Breast epithelium (tissue), 4 donors: ENCODE results near the gene TAS2R4. TPM values are rescaled to one million over a fixed set of nuclear protein-coding genes. Genes with fewer than 3 reads are reported as not detected.
A peak's percentile ranks its signal among the peaks of the same experiment; 100 is the strongest.
"Not testable (repeated sequence)": the region's sequence is repeated elsewhere in the genome, so short reads cannot be mapped to it uniquely, and the experiment has no call there.

ENCODE experiments used
- DNase-seq, 2 donors: peaks; one replicate each; pipeline ENCODE4 v3.0.0-alpha.2; 2019; ENCODE audit warnings: low spot score in 2 of 2
- H3K27ac ChIP-seq, 2 donors: fragments of 200-600 bp; sonication (generic) in 1 of 2; one replicate each; pipeline ENCODE4 v1.5.1; 2016 to 2019; ENCODE audit warnings: mild to moderate bottlenecking in 1 of 2
- H3K27me3 ChIP-seq, 2 donors: fragments of 200-600 bp; sonication (generic) in 1 of 2; one replicate each; pipeline versions ENCODE4 v1.5.1 to v1.6.0; 2017 to 2019; ENCODE audit warnings: control low read depth in 1 of 2, mild to moderate bottlenecking in 1 of 2
- H3K36me3 ChIP-seq: fragments of 200-600 bp; one replicate; pipeline ENCODE4 v1.5.1; 2019
- H3K4me1 ChIP-seq, 2 donors: fragments of 200-600 bp; sonication (generic); one replicate each; pipeline ENCODE4 v1.5.1; 2016 to 2019; ENCODE audit warnings: control low read depth in 1 of 2
- H3K4me3 ChIP-seq, 3 donors: fragments of 200-600 bp; sonication (generic); 1 replicate in 2 of 3; 2 replicates in 1 of 3; pipeline ENCODE4 v1.5.1; 2016 to 2019; ENCODE audit warnings: mild to moderate bottlenecking in 3 of 3, moderate library complexity in 2 of 3
- H3K9me3 ChIP-seq, 2 donors: fragments of 200-600 bp; sonication (generic) in 1 of 2; one replicate each; pipeline ENCODE4 v1.5.1; 2016 to 2019; ENCODE audit warnings: control low read depth in 1 of 2
- CTCF ChIP-seq, 3 donors: fragments of 450-650 bp; IDR thresholded peaks; one replicate each; pipeline ENCODE4 v1.5.1; 2016 to 2017; ENCODE audit warnings: antibody characterized with exemption in 3 of 3, mild to moderate bottlenecking in 3 of 3, moderate library complexity in 3 of 3
- POLR2A ChIP-seq: fragments of 450-650 bp; IDR thresholded peaks from one replicate; pipeline ENCODE4 v1.6.1; 2016; ENCODE audit warnings: antibody characterized with exemption, mild to moderate bottlenecking, moderate library complexity
- POLR2AphosphoS5 ChIP-seq, 3 donors: sonication (generic); formaldehyde crosslinking; IDR thresholded peaks; one replicate each; pipeline ENCODE4 v1.6.1; 2017; ENCODE audit warnings: antibody characterized with exemption in 3 of 3
- intact Hi-C: fragments of 100-400 bp; cut with DNase I; formaldehyde crosslinking; loops from one replicate; pipeline ENCODE4 v1.15.1; 2023; ENCODE audit warnings: low total_unique reads
- total RNA-seq, 3 donors: library from RNA; depleted of rRNA; stranded (reverse); fragments of >200 nt; gene quantifications; one replicate each; pipeline ENCODE4 v1.1.0, GENCODE V29; 2016

The TAS2R4 gene
- total RNA-seq, 3 donors from 2014 or later = 1.9 to 4.2 (median 2.0) TPM

GRCh38 chr7:141785706-141786552 lies 9.5 kb downstream of the TAS2R4 start:
- H3K27ac ChIP-seq = no peak overlapping the region
- no peaks in the 10 kb centered on the region for H3K27me3 ChIP-seq
- no peak for DNase-seq
- no peaks in the 10 kb centered on the region for H3K4me1 ChIP-seq
- no peaks in the 10 kb centered on the region for H3K9me3 ChIP-seq
- intact Hi-C loops = no loop called here
- no peaks in the 10 kb centered on the region for H3K36me3 ChIP-seq
- no peak for TF ChIP-seq POLR2A
- peak in 2 of 3 donors; percentile 35 to 48 for TF ChIP-seq CTCF (IDR thresholded peaks at IDR 0.05)
- TF ChIP-seq POLR2AphosphoS5 (IDR thresholded peaks at IDR 0.05) = no peak
- no peak overlapping the region for H3K4me3 ChIP-seq

- Histone ChIP-seq H3K27me3 (no peaks in the 10 kb centered on the region), H3K4me1 (no peaks in the 10 kb centered on the region), H3K4me3 (no peak overlapping the region), H3K9me3 (no peaks in the 10 kb centered on the region), H3K36me3 (no peaks in the 10 kb centered on the region), H3K27ac (no peak overlapping the region)
- intact Hi-C loops = no loop called here
- no peak for DNase-seq
- TF ChIP-seq CTCF (IDR thresholded peaks at IDR 0.05) (no peak), POLR2AphosphoS5 (IDR thresholded peaks at IDR 0.05) (no peak)
Observed at GRCh38 chr7:141788296-141788695, 11.8 kb downstream of the TAS2R4 start.

GRCh38 chr7:141789917-141790316 lies 13.4 kb downstream of the TAS2R4 start, which contains the start of gene TAS2R5:
Gene TAS2R5, plus strand, starts transcription at chr7:141790217. Its CDS starts 145 bp downstream, at chr7:141790362.
- H3K36me3 ChIP-seq = no peaks in the 10 kb centered on the region
- H3K4me3 ChIP-seq = no peak within 1 kb of the TSS
- H3K27ac ChIP-seq = no peak within 1 kb of the TSS
- no peak for DNase-seq
- intact Hi-C loops = no loop called here
- H3K4me1 ChIP-seq = no peaks in the 10 kb centered on the region
- no peak for TF ChIP-seq POLR2AphosphoS5 (IDR thresholded peaks at IDR 0.05)
- TF ChIP-seq CTCF (IDR thresholded peaks at IDR 0.05) = no peak
- no peak for TF ChIP-seq POLR2A
- no peaks in the 10 kb centered on the region for H3K27me3 ChIP-seq
- H3K9me3 ChIP-seq = no peaks in the 10 kb centered on the region

- no peak overlapping the region for H3K4me3 ChIP-seq
- intact Hi-C loops = no loop called here
- no peaks in the 10 kb centered on the region for H3K9me3 ChIP-seq
- H3K4me1 ChIP-seq = no peaks in the 10 kb centered on the region
- no peak overlapping the region for H3K27ac ChIP-seq
- H3K27me3 ChIP-seq = no peaks in the 10 kb centered on the region
- no peaks in the 10 kb centered on the region for H3K36me3 ChIP-seq
- TF ChIP-seq POLR2AphosphoS5 (IDR thresholded peaks at IDR 0.05) = no peak
- TF ChIP-seq POLR2A = no peak
- TF ChIP-seq CTCF (IDR thresholded peaks at IDR 0.05) = no peak
- no peak for DNase-seq
Observed at GRCh38 chr7:141792526-141792925, 16.1 kb downstream of the TAS2R4 start.

GRCh38 chr7:141820067-141820466 lies 43.6 kb downstream of the TAS2R4 start:
- no peak for TF ChIP-seq POLR2A

GRCh38 chr7:141822432-141822831 lies 46.0 kb downstream of the TAS2R4 start:
- H3K9me3 ChIP-seq = peaks cover 11 to 70% of the 10 kb centered on the region in 2 donors
- H3K27ac ChIP-seq, intact Hi-C loops, H3K36me3 ChIP-seq, H3K27me3 ChIP-seq, H3K4me1 ChIP-seq, DNase-seq, H3K4me3 ChIP-seq: not testable (repeated sequence)

More at GRCh38 chr7:141820067-141820466, 43.6 kb downstream of the TAS2R4 start:
- Histone ChIP-seq H3K27me3 (no peaks in the 10 kb centered on the region), H3K4me1 (no peaks in the 10 kb centered on the region), H3K9me3 (peaks cover 11 to 84% of the 10 kb centered on the region in 2 donors), H3K36me3 (no peaks in the 10 kb centered on the region), H3K4me3 (no peak overlapping the region), H3K27ac (no peak overlapping the region)
- DNase-seq = no peak
- intact Hi-C loops = no loop called here
